IPS-20b (cell line): ENCODE measurements around the gene NDUFA3.

Experiments
- H3K27ac ChIP-seq: one replicate; pipeline ENCODE4 v1.5.1; 2013; ENCODE audit warnings: low read length
- H3K27me3 ChIP-seq: 2 replicates; pipeline ENCODE4 v1.6.1; 2013; ENCODE audit warnings: mild to moderate bottlenecking, low read length, inconsistent platforms; ENCODE audit not compliant: insufficient read depth
- H3K36me3 ChIP-seq: 2 replicates; pipeline ENCODE4 v1.6.1; 2013; ENCODE audit warnings: low read depth, mild to moderate bottlenecking, inconsistent platforms, low read length, moderate library complexity; ENCODE audit not compliant: insufficient read depth
- H3K4me1 ChIP-seq: 2 replicates; pipeline ENCODE4 v1.6.1; 2013; ENCODE audit warnings: mild to moderate bottlenecking, control low read depth, inconsistent platforms, low read length, moderate library complexity; ENCODE audit not compliant: insufficient read depth
- H3K4me3 ChIP-seq: 2 replicates; pipeline ENCODE4 v1.5.1; 2013; ENCODE audit warnings: mild to moderate bottlenecking, low read length, inconsistent platforms
- H3K9ac ChIP-seq: 2 replicates; pipeline ENCODE4 v1.6.1; 2013; ENCODE audit warnings: low read depth, mild to moderate bottlenecking, inconsistent platforms, low read length, moderate library complexity
- H3K9me3 ChIP-seq: 2 replicates; pipeline ENCODE4 v1.6.1; 2013; ENCODE audit warnings: mild to moderate bottlenecking, low read depth, low read length, inconsistent platforms; ENCODE audit not compliant: insufficient read depth

Gene NDUFA3

GRCh38 chr19:54147676-54148075, 45.0 kb downstream of the NDUFA3 start:
- Histone ChIP-seq H3K27ac (no peak overlapping the region), H3K9ac (no peak overlapping the region), H3K27me3 (no peaks in the 10 kb centered on the region), H3K4me3 (no peak overlapping the region), H3K36me3 (peaks cover 96% of the 10 kb centered on the region), H3K9me3 (no peaks in the 10 kb centered on the region), H3K4me1 (no peaks in the 10 kb centered on the region)

GRCh38 chr19:54148158-54148557, 45.5 kb downstream of the NDUFA3 start:
- H3K9me3 ChIP-seq = no peaks in the 10 kb centered on the region
- H3K9ac ChIP-seq = no peak overlapping the region
- no peak overlapping the region for H3K27ac ChIP-seq
- H3K27me3 ChIP-seq = no peaks in the 10 kb centered on the region
- H3K36me3 ChIP-seq = peaks cover 96% of the 10 kb centered on the region
- no peaks in the 10 kb centered on the region for H3K4me1 ChIP-seq
- no peak overlapping the region for H3K4me3 ChIP-seq

GRCh38 chr19:54149021-54149812, 46.6 kb downstream of the NDUFA3 start:
- Histone ChIP-seq H3K4me1 (no peaks in the 10 kb centered on the region), H3K27ac (no peak overlapping the region), H3K9ac (no peak overlapping the region), H3K4me3 (no peak overlapping the region), H3K36me3 (peaks cover 96% of the 10 kb centered on the region), H3K27me3 (no peaks in the 10 kb centered on the region), H3K9me3 (no peaks in the 10 kb centered on the region)

GRCh38 chr19:54151362-54152035, 48.8 kb downstream of the NDUFA3 start:
- no peaks in the 10 kb centered on the region for H3K4me1 ChIP-seq
- no peak overlapping the region for H3K4me3 ChIP-seq
- no peak overlapping the region for H3K9ac ChIP-seq
- H3K9me3 ChIP-seq = no peaks in the 10 kb centered on the region
- peaks cover 95% of the 10 kb centered on the region for H3K36me3 ChIP-seq
- H3K27me3 ChIP-seq = no peaks in the 10 kb centered on the region
- H3K27ac ChIP-seq = no peak overlapping the region

- Histone ChIP-seq H3K36me3 (peaks cover 95% of the 10 kb centered on the region), H3K27me3 (no peaks in the 10 kb centered on the region), H3K9me3 (no peaks in the 10 kb centered on the region), H3K4me1 (no peaks in the 10 kb centered on the region), H3K27ac (no peak overlapping the region), H3K9ac (no peak overlapping the region), H3K4me3 (no peak overlapping the region)
Observed at GRCh38 chr19:54152267-54152666, 49.6 kb downstream of the NDUFA3 start.

GRCh38 chr19:54152878-54153524, 50.3 kb downstream of the NDUFA3 start:
- H3K27ac ChIP-seq = no peak overlapping the region
- H3K36me3 ChIP-seq = peaks cover 95% of the 10 kb centered on the region
- no peak overlapping the region for H3K9ac ChIP-seq
- H3K9me3 ChIP-seq = no peaks in the 10 kb centered on the region
- no peak overlapping the region for H3K4me3 ChIP-seq
- H3K27me3 ChIP-seq = no peaks in the 10 kb centered on the region
- H3K4me1 ChIP-seq = no peaks in the 10 kb centered on the region

GRCh38 chr19:54153731-54154326, 51.2 kb downstream of the NDUFA3 start:
- no peaks in the 10 kb centered on the region for H3K4me1 ChIP-seq
- H3K9me3 ChIP-seq = no peaks in the 10 kb centered on the region
- no peaks in the 10 kb centered on the region for H3K27me3 ChIP-seq
- no peak overlapping the region for H3K27ac ChIP-seq
- no peak overlapping the region for H3K9ac ChIP-seq
- no peak overlapping the region for H3K4me3 ChIP-seq
- peaks cover 92% of the 10 kb centered on the region for H3K36me3 ChIP-seq

- H3K27ac ChIP-seq = no peak overlapping the region
- no peaks in the 10 kb centered on the region for H3K4me1 ChIP-seq
- no peaks in the 10 kb centered on the region for H3K9me3 ChIP-seq
- no peaks in the 10 kb centered on the region for H3K27me3 ChIP-seq
- no peak overlapping the region for H3K4me3 ChIP-seq
- peaks cover 83% of the 10 kb centered on the region for H3K36me3 ChIP-seq
- no peak overlapping the region for H3K9ac ChIP-seq
Observed at GRCh38 chr19:54154603-54155345, 52.1 kb downstream of the NDUFA3 start.

- Histone ChIP-seq H3K27ac (no peak overlapping the region), H3K4me3 (no peak overlapping the region), H3K36me3 (peaks cover 74% of the 10 kb centered on the region), H3K9me3 (no peaks in the 10 kb centered on the region), H3K27me3 (no peaks in the 10 kb centered on the region), H3K4me1 (no peaks in the 10 kb centered on the region), H3K9ac (no peak overlapping the region)
Observed at GRCh38 chr19:54155694-54156093, 53.0 kb downstream of the NDUFA3 start.

- Histone ChIP-seq H3K4me1 (no peaks in the 10 kb centered on the region), H3K9ac (no peak overlapping the region), H3K4me3 (no peak overlapping the region), H3K9me3 (no peaks in the 10 kb centered on the region), H3K27ac (no peak overlapping the region), H3K36me3 (peaks cover 67% of the 10 kb centered on the region), H3K27me3 (no peaks in the 10 kb centered on the region)
Observed at GRCh38 chr19:54156490-54156889, 53.8 kb downstream of the NDUFA3 start.

- Histone ChIP-seq H3K9ac (no peak overlapping the region), H3K36me3 (peaks cover 62% of the 10 kb centered on the region), H3K27me3 (no peaks in the 10 kb centered on the region), H3K4me1 (no peaks in the 10 kb centered on the region), H3K27ac (no peak overlapping the region), H3K4me3 (no peak overlapping the region), H3K9me3 (no peaks in the 10 kb centered on the region)
Observed at GRCh38 chr19:54156953-54157352, 54.3 kb downstream of the NDUFA3 start.
